ENCODE results near the gene SLC6A3.

Gene SLC6A3

GRCh38 chr5:1345876-1346626, 99.2 kb downstream of the SLC6A3 start:
- DNase-seq: no peak

GRCh38 chr5:1344975-1345838, 100.0 kb downstream of the SLC6A3 start, which contains the start of gene CLPTM1L:
Gene CLPTM1L, minus strand, starts transcription at chr5:1345099. Its CDS starts 258 bp downstream, at chr5:1344841.
- peak; percentile 89 for DNase-seq

DNA sequence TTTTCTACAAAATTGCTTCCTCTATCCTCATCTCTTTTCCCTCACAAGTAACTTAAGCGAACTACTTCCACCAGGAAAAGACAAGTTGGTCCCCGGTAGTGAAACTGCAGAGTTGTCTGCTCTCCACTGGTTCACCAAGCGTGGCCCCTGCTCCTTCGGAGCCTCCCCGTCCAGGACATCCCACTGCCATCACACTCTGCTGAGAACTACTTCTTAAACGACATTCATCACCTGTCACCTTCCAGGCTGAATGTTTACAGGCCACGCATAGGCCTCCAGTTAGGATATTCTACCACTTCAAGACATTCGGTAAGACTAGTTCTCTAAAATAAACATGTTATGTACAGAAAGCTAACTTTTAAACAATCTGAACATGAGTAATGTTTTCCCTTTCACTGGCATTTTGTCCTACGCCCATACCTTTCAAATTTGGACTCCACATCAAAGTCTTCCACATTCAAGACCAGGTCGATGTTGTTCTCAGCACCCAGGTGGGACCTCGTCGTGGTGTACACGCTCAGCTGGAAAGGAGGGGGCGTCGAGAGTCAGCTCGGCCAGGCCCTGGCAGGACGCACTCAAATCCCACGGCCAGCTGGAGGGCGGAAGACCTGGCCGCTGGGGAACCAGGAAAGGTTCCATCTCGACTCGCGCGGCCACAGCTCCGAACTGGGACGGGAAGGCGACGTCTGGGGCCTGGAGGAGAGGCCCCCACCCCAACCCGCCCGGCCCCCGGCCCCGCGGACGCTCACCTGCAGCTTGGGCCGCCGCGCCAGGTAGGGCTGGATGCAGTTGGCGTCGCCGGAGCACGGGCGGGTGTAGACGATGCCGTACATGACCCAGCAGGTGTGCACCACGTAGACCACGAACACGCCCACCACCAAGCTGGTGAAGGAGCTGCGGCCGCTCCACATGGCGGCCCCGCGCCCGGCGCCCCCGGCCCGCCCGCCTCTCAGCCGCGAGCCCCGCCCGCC, 101.0 kb downstream of the SLC6A3 start:
- no peak for DNase-seq

- DNase-seq: no peak
These were observed 101.9 kb downstream of the SLC6A3 start for GRCh38 chr5:1343315-1343751.
